ENCODE data around the gene RHOXF2. TPM values are rescaled to one million over a fixed set of nuclear protein-coding genes. Genes with fewer than 3 reads are reported as not detected.

Gene RHOXF2, protein sequence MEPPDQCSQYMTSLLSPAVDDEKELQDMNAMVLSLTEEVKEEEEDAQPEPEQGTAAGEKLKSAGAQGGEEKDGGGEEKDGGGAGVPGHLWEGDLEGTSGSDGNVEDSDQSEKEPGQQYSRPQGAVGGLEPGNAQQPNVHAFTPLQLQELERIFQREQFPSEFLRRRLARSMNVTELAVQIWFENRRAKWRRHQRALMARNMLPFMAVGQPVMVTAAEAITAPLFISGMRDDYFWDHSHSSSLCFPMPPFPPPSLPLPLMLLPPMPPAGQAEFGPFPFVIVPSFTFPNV
- not detected for total RNA-seq

GRCh38 chrX:120158313-120158712 is at the start of gene RHOXF2:
RHOXF2 (plus strand) TSS chrX:120158613; CDS start chrX:120158751, 138 bp downstream.

GRCh38 chrX:120115438-120115963 is 42.9 kb upstream of the RHOXF2 start, which contains the start of gene RHOXF1:
RHOXF1 (minus strand) TSS chrX:120115913; CDS start chrX:120115862, 51 bp downstream.

Other genes starting within 250 kb of the RHOXF2 start
- 8.5 TPM for gene NKAP, start 214.9 kb upstream of the RHOXF2 start, total RNA-seq
- gene RHOXF2B, start 80.9 kb upstream of the RHOXF2 start, total RNA-seq = not detected
- gene RHOXF1, start 42.7 kb upstream of the RHOXF2 start, total RNA-seq = not detected
- gene ZBTB33, start 92.2 kb downstream of the RHOXF2 start, total RNA-seq = 35.7 TPM
- gene TMEM255A, start 152.8 kb downstream of the RHOXF2 start, total RNA-seq = 2.2 TPM
- not detected for gene ATP1B4, start 203.5 kb downstream of the RHOXF2 start, total RNA-seq

All from parietal lobe (tissue), 1 donor.